Stimulated activated CD8-positive, alpha-beta memory T cell treated with anti-CD3 and anti-CD28 coated beads, Interleukin-4, amount 100 ng/mL, for 24 hours (primary cell): ENCODE results near the gene CUX1.
"Not testable (repeated sequence)": the region's sequence is repeated elsewhere in the genome, so short reads cannot be mapped to it uniquely, and the experiment has no call there.

Source experiments
- DNase-seq: peaks from one replicate; pipeline ENCODE4 v3.0.0-alpha.2; 2020; ENCODE audit warnings: low read depth

Gene CUX1

GRCh38 chr7:101869026-101869900 is 51.8 kb downstream of the CUX1 start:
- no peak for DNase-seq

GRCh38 chr7:101869901-101870290 is 52.5 kb downstream of the CUX1 start:
- no peak for DNase-seq

- DNase-seq: no peak
Measured at GRCh38 chr7:101870361-101871062, 53.1 kb downstream of the CUX1 start.

GRCh38 chr7:101871351-101871750 is 53.9 kb downstream of the CUX1 start:
- DNase-seq: no peak

- DNase-seq: no peak
Measured at GRCh38 chr7:101874028-101874427, 56.6 kb downstream of the CUX1 start.

- DNase-seq: no peak
Measured at GRCh38 chr7:101875283-101875846, 57.9 kb downstream of the CUX1 start.

- DNase-seq: no peak
Measured at GRCh38 chr7:101877882-101878591, 60.6 kb downstream of the CUX1 start.

GRCh38 chr7:101878938-101879337 is 61.5 kb downstream of the CUX1 start:
- DNase-seq: no peak

- no peak for DNase-seq
Measured at GRCh38 chr7:101879565-101879964, 62.1 kb downstream of the CUX1 start.

- no peak for DNase-seq
Measured at GRCh38 chr7:101880282-101881054, 63.0 kb downstream of the CUX1 start.

- DNase-seq: no peak
Measured at GRCh38 chr7:101882005-101882421, 64.6 kb downstream of the CUX1 start.

GRCh38 chr7:101882595-101883564 is 65.5 kb downstream of the CUX1 start:
- no peak for DNase-seq

- DNase-seq: no peak
Measured at GRCh38 chr7:101884671-101885596, 67.5 kb downstream of the CUX1 start.

- DNase-seq: no peak
Measured at GRCh38 chr7:101885597-101885955, 68.2 kb downstream of the CUX1 start.

GRCh38 chr7:101887352-101887751 is 69.9 kb downstream of the CUX1 start:
- not testable (repeated sequence) for DNase-seq

GRCh38 chr7:101888564-101888963 is 71.1 kb downstream of the CUX1 start:
- not testable (repeated sequence) for DNase-seq

- no peak for DNase-seq
Measured at GRCh38 chr7:101890749-101891523, 73.5 kb downstream of the CUX1 start.

GRCh38 chr7:101891936-101892640 is 74.7 kb downstream of the CUX1 start:
- no peak for DNase-seq
